WTC11 (cell line): ENCODE measurements around the gene RAC2.

ENCODE experiments used
- CREM ChIP-seq: sonication (generic); formaldehyde crosslinking; IDR thresholded peaks from 2 replicates; pipeline ENCODE4 v1.8.1; 2022; ENCODE audit warnings: mild to moderate bottlenecking, missing genetic modification reagents, moderate library complexity
- CTCF ChIP-seq: fragments of 200-600 bp; IDR thresholded peaks from 2 replicates; pipeline ENCODE4 v1.8.0; 2022; ENCODE audit warnings: antibody characterized with exemption
- FOXK1 ChIP-seq: sonication (generic); formaldehyde crosslinking; IDR thresholded peaks from 2 replicates; pipeline ENCODE4 v1.8.0; 2022; ENCODE audit warnings: mild to moderate bottlenecking, moderate library complexity, missing genetic modification reagents
- FOXP4 ChIP-seq: sonication (generic); formaldehyde crosslinking; IDR thresholded peaks from 2 replicates; pipeline ENCODE4 v1.8.0; 2022; ENCODE audit warnings: mild to moderate bottlenecking, missing genetic modification reagents
- SOX15 ChIP-seq: fragments of 250-450 bp; sonication (Bioruptor Pico); IDR thresholded peaks from 2 replicates; pipeline ENCODE4 v1.9.0; 2021; ENCODE audit warnings: mild to moderate bottlenecking
- SP1 ChIP-seq: sonication (generic); formaldehyde crosslinking; conservative IDR thresholded peaks from 2 replicates; pipeline ENCODE4 v1.8.1; 2022; ENCODE audit warnings: missing genetic modification reagents
- TEAD4 ChIP-seq: sonication (generic); formaldehyde crosslinking; IDR thresholded peaks from 2 replicates; pipeline ENCODE4 v1.8.0; 2022; ENCODE audit warnings: mild to moderate bottlenecking, missing genetic modification reagents
- USF1 ChIP-seq: sonication (generic); formaldehyde crosslinking; IDR thresholded peaks from 2 replicates; pipeline ENCODE4 v1.8.0; 2022; ENCODE audit warnings: mild to moderate bottlenecking, missing genetic modification reagents
- ZNF423 ChIP-seq: fragments of 250-450 bp; sonication (Bioruptor Pico); IDR thresholded peaks from 2 replicates; pipeline ENCODE4 v2.1.2; 2022; ENCODE audit warnings: mild to moderate bottlenecking, moderate library complexity

GRCh38 chr22:37206841-37207821 is 36.9 kb downstream of the RAC2 start:
- no peak for TF ChIP-seq CTCF
- TF ChIP-seq SOX15 (CRISPR knock-in tag), result no peak
- TF ChIP-seq CREM, result no peak
- TF ChIP-seq USF1 (CRISPR knock-in tag), result no peak
- no peak for TF ChIP-seq FOXK1 (CRISPR knock-in tag)
- no peak for TF ChIP-seq SP1 (CRISPR knock-in tag)
- TF ChIP-seq TEAD4 (CRISPR knock-in tag), result no peak
- no peak for TF ChIP-seq FOXP4
- TF ChIP-seq ZNF423 (CRISPR knock-in tag), result no peak
